Activated CD4-positive, alpha-beta T cell treated with anti-CD3 and anti-CD28 coated beads, Interleukin-2, amount 50 U/mL, for 1 hour (primary cell): ENCODE measurements around the gene TEX14.
A peak's percentile ranks its signal among the peaks of the same experiment; 100 is the strongest.
"Not testable (repeated sequence)": the region's sequence is repeated elsewhere in the genome, so short reads cannot be mapped to it uniquely, and the experiment has no call there.

Source experiments
- DNase-seq: peaks from one replicate; pipeline ENCODE4 v3.0.0-alpha.2; 2020

TEX14 gene

GRCh38 chr17:58690033-58690432 is 1.8 kb downstream of the TEX14 start:
- DNase-seq, result not testable (repeated sequence)

- no peak for DNase-seq
These were observed 3.3 kb downstream of the TEX14 start for GRCh38 chr17:58688521-58688920.

GRCh38 chr17:58686980-58687379 is 4.9 kb downstream of the TEX14 start:
- DNase-seq, result no peak

- not testable (repeated sequence) for DNase-seq
These were observed 7.4 kb downstream of the TEX14 start for GRCh38 chr17:58684462-58684861.

GRCh38 chr17:58684003-58684402 is 7.8 kb downstream of the TEX14 start:
- no peak for DNase-seq

GRCh38 chr17:58680038-58680369 is 11.8 kb downstream of the TEX14 start:
- DNase-seq, result no peak

GRCh38 chr17:58679263-58680037 is 12.4 kb downstream of the TEX14 start:
- DNase-seq, result no peak

GRCh38 chr17:58678287-58678686 is 13.6 kb downstream of the TEX14 start:
- not testable (repeated sequence) for DNase-seq

GRCh38 chr17:58677194-58677880 is 14.5 kb downstream of the TEX14 start:
- no peak for DNase-seq

GRCh38 chr17:58671969-58672368 is 19.9 kb downstream of the TEX14 start:
- no peak for DNase-seq

GRCh38 chr17:58669853-58670252 is 22.0 kb downstream of the TEX14 start:
- DNase-seq, result no peak

- DNase-seq, result no peak
These were observed 23.3 kb downstream of the TEX14 start for GRCh38 chr17:58668598-58668935.

- no peak for DNase-seq
These were observed 23.8 kb downstream of the TEX14 start for GRCh38 chr17:58667934-58668597.

- DNase-seq, result peak; percentile 22
These were observed 25.0 kb downstream of the TEX14 start for GRCh38 chr17:58666858-58667267.

GRCh38 chr17:58665946-58666857 is 25.6 kb downstream of the TEX14 start:
- DNase-seq, result no peak

GRCh38 chr17:58664302-58664701 is 27.5 kb downstream of the TEX14 start:
- no peak for DNase-seq

GRCh38 chr17:58661499-58661898 is 30.3 kb downstream of the TEX14 start:
- no peak for DNase-seq

GRCh38 chr17:58660621-58661020 is 31.2 kb downstream of the TEX14 start:
- DNase-seq, result no peak

GRCh38 chr17:58659714-58660084 is 32.1 kb downstream of the TEX14 start:
- DNase-seq, result not testable (repeated sequence)

GRCh38 chr17:58658804-58659713 is 32.8 kb downstream of the TEX14 start:
- peak; percentile 67 for DNase-seq

GRCh38 chr17:58657962-58658803 is 33.7 kb downstream of the TEX14 start:
- not testable (repeated sequence) for DNase-seq
